NCI-H345 (cell line): ENCODE measurements around the gene DKKL1.

ENCODE experiments used
- DNase-seq: peaks from one replicate; lab custom pipeline; 2025; lab: John Stamatoyannopoulos, UW

The DKKL1 gene

DNA sequence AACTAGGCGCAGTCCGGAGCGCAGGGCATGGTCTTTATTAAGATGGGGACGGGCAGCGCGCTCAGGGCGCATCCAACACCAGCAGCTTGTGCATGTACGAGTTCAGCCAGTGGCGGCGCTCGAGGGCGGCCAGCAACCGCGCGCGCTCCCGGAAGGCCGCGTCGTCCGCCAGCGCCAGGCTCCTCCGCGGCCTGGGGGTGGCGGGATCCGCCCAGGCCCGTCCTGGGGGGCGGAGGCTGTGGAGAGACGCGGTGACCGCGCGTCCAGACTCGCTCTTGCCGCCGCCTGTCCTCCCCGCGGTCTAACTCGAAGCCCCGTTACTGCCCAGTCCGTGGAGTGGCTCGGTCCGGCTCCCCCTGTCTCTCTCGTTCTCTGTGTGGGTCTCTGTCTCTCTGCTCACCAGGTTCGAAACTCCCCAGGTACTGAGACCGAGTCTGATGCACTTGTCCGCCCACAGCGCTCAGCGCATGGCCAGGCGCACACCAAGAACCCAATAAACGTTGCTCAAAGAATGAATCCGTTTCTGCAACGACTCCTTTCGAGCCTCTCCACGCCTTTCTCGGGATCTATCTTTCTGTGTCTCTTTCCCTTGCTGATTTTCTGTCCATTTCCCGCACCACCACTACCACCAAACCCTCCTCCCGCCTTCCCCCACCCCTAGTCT is 58.9 kb downstream of the DKKL1 start:
- DNase-seq: peak; percentile 59

DNA sequence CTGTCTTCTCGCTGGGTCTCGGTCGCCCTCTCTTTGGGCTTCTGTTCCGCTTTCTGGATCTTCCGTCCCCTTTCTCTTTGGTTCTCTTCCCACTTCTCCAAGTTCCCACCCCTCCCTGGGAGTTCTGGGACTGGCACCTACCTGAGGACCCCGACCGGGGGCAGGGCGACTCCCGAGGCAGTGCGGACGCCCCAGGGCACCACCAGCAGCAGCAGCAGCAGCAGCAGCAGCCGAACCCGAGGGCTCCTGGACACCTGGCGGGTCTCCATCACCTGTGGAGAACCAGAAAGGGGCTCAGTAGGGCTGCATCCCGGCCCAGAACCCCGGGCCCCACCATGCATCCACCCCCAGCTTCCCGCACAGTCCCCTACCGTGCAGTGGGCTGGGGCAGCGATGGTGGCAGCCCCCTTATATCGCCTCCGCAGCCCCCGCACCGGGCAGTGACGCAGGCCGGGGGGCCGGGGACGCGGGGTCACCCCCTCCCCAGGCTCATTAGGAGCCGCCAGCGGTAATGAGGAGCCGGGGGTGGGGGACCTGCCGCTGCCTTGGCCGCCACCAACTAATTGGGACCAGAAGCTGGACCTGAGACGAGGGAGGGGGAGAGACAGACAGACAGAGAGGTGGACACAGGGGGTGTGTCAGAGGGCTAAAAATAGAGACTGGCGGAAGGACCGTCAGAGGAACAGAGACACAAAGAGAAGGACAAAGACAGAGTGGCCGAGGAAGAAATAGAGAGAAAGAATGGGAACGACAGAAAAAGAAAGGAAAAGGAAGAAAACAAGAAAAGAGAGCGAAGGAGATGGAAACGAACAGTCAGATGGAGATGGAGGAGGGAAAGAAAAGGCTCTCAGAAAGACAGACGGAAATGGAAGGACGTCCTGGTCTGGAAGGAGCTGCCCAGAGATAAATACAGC is 59.7 kb downstream of the DKKL1 start, which contains the start of gene PTH2:
Gene PTH2 (minus strand): TSS at position 371 of the 914 bp plus-strand sequence. CDS start 102 bp downstream, at position 269.
- DNase-seq: no peak

DNA sequence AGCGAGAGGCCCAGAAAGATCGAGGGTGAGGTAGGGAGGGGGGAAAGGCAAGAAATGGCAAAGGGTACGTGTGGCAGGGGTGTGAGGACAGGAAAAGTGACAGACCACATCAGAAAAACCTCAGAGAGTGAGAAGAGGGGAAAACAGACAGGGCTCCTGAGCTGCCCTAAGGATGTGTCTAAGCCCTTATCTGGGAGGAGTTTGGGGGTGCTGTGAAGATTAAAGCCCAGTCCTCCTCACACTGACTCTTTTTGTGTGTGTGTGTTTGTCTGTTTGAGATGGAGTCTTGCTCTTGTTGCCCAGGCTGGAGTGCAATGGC is 60.3 kb downstream of the DKKL1 start:
- no peak for DNase-seq
